Hepatic stellate cell (primary cell): Measurements from ENCODE around the gene NLRP12.
"Not testable (repeated sequence)": the region's sequence is repeated elsewhere in the genome, so short reads cannot be mapped to it uniquely, and the experiment has no call there.

Experiments used
- DNase-seq: peaks from one replicate; pipeline ENCODE4 v3.0.0; 2011; ENCODE audit warnings: low spot score

The NLRP12 gene

GRCh38 chr19:53774491-53774890 is 49.6 kb downstream of the NLRP12 start:
- DNase-seq, result not testable (repeated sequence)

DNA sequence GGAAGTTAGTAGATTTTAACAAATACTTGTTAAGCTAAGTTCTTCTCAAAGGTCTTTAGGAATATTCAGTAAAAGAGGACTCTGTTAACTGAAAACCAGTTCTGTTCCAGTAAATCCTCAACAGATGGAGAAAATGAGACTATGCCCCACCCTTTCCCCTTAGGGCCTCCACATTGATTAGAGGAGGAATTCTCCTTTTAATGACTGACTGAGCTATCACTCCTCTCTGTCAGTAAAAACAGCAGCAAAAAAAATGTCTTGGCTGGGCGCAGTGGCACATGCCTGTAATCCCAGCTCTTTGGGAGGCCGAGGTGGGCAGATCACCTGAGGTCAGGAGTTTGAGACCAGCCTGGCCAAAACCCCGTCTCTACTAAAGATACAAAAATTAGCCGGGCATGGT is 50.1 kb downstream of the NLRP12 start:
- DNase-seq, result no peak

- peak; percentile 49 for DNase-seq
These were observed 51.2 kb downstream of the NLRP12 start for GRCh38 chr19:53772943-53773342.

DNA sequence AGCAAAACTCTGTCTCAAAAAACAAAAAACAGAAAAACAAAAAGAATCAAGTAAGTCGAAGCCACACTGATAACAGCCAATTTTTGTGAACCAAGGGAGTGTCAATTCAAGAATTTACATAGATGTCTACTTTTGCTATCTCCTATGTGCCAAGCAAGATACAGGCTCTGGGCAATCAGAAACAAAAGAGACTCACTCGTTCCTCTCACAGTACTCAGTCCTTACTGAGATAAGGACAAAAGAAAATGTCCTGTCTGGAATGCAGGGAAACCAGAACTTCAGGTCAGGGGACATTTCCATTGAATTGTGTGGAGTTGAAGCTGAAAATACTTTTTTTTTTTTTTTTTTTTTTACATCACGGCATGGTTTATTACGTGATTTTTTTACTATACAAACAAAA is 53.0 kb downstream of the NLRP12 start:
- DNase-seq, result no peak

DNA sequence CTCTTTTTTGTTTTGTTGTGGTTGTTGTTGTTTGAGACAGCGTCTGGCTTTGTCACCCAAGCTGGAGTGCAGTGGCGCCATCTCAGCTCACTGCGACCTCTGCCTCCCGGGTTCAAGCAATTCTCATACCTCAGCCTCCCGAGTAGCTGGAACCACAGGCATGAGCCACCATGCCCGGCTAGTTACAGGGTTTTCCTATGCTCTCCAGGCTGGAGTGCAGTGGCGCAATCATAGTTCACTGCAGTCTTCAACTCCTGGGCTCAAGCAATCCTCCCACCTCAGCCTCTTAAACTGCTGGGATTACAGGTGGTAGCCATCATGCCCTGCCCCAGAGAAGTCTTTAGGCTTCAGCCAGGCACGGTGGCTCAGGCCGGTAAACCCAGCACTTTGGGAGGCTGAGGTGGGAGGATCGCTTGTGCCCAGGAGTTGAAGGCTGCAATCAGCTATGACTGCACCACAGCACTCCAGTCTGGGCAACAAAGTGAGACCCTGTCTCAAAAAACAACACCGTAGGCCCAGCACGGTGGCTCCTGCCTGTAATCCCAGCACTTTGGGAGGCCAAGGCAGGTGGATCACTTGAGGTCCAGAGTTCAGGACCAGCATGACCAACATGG is 54.3 kb downstream of the NLRP12 start:
- not testable (repeated sequence) for DNase-seq

GRCh38 chr19:53768401-53768800 is 55.7 kb downstream of the NLRP12 start:
- DNase-seq, result no peak

GRCh38 chr19:53758991-53759390 is 65.1 kb downstream of the NLRP12 start:
- DNase-seq, result not testable (repeated sequence)
